ENCODE measurements around the gene FAM25A.
A peak's percentile ranks its signal among the peaks of the same experiment; 100 is the strongest.
"Not testable (repeated sequence)": the region's sequence is repeated elsewhere in the genome, so short reads cannot be mapped to it uniquely, and the experiment has no call there.

FAM25A gene

GRCh38 chr10:87020056-87020455, at the start of gene FAM25A:
Gene FAM25A (plus strand): TSS chr10:87020294. CDS start chr10:87020325, 31 bp downstream.
- DNase-seq (ENCODE audit: low spot score), result not testable (repeated sequence)

DNA sequence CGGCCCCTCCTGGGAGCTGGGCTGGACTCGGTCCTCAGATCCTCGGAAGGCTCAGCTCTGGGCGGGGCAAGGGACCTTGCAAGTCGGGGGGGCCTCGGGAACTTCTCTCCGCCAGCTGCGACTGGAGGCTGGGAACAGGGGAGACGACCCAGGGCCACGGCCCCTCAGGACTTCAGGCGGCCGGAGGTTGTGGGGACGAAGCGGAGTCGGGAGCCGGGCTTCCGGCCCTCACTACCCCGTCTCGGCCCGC, 49.2 kb upstream of the FAM25A start:
- no peak for DNase-seq (ENCODE audit: low spot score)

DNA sequence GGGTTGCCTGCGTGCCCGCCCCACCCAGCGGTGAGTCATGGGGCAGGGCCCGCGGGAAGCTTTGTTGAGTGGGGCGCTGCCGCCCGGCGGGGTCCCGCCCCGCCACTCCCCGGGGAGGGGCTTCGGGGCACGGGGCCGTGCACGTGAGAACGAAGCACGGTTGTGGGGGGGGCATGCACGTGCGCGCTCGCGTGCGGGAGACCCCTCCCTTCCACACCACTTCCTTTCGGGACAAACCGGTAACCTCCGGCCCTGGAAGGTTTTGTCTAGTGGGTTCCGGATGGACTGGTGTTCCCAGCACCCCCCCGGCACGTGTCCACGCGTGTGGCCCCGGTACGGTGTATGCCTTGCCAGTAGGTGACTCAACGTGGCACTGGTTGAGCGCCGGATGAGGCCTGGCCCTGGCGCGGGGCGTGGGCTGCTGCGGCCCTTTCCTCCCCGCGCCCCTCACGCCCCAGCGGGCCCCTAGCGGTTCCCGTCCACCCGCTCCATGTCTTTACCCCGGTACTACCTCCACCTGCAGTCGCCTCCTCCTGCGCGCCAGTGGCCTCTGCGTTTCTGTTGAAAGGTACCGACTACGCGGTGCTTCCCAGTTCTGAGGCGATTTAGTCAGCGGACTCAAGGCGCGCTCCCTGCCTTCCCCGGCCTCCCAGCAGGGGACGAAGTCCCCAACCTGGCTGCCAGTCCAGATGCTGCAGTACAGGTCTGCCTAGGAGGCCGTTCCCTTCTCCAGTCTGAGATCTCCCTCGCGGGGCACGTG, 48.7 kb upstream of the FAM25A start:
- peak; percentile 89 for DNase-seq (ENCODE audit: low spot score)

DNA sequence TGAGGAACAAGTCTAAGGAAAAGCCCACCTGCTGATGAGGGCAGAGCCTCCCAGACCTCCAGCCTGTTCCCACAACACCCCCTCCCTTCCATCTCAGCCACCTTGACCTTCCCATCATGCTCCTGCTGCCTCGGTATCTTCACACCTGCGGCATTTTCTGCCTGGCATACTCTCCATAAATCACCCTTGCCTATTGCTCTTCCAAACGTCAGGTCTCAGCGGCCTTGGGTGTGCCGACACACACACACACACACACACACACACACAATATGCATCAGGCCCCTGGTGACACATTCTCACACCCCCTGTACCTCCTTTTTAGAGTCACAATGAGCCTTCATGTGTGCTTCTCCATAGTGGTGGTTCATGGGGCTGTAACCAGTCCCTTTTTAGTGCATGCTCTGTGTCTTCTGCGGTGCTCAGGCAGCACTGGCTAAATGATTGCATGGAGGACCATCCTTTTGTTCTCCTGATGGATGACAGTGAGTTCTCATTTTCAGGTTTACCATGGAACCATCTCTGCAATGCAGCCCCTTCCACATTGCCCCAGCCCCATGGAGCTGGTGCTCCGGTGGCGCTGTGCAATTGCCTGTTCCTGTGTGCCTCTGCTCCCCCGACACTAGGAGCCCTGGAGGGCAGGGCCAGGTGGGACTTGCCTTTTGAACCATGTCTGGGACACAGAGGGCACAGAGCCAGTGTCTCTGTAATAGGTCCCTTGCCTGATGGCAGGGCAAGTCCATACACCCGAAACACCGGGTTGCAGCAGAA, 47.3 kb upstream of the FAM25A start:
- DNase-seq (ENCODE audit: low spot score), result no peak

GRCh38 chr10:86974484-86974883, 45.6 kb upstream of the FAM25A start:
- no peak for DNase-seq (ENCODE audit: low spot score)

GRCh38 chr10:86976362-86977056, 43.6 kb upstream of the FAM25A start:
- no peak for DNase-seq (ENCODE audit: low spot score)

- DNase-seq (ENCODE audit: low spot score), result not testable (repeated sequence)
Measured at GRCh38 chr10:86978457-86978856, 41.6 kb upstream of the FAM25A start.

DNA sequence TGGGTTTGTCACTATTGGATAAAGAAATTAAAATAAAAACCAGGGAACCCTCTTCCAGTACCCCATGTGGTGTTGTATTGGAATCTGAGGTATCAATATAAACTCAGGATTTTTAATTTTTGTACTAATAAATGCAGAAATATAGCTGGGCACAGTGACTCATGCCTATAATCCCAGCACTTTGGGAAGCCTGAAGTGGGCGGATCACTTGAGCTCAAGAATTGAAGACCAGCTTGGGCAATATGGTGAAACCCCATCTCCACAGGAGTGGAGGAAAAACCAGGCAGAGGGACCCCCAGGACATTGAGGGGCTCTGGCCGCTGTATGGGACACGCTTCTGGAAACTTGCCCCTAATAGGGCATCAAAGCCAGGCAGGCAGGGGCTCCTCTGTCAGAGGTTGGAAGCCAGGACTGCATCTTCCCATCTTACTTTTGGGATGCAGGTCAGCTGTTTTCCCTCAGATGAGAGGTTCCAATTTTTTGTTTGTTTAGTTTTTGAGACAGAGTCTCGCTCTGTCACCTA, 40.7 kb upstream of the FAM25A start:
- DNase-seq (ENCODE audit: low spot score), result no peak

DNA sequence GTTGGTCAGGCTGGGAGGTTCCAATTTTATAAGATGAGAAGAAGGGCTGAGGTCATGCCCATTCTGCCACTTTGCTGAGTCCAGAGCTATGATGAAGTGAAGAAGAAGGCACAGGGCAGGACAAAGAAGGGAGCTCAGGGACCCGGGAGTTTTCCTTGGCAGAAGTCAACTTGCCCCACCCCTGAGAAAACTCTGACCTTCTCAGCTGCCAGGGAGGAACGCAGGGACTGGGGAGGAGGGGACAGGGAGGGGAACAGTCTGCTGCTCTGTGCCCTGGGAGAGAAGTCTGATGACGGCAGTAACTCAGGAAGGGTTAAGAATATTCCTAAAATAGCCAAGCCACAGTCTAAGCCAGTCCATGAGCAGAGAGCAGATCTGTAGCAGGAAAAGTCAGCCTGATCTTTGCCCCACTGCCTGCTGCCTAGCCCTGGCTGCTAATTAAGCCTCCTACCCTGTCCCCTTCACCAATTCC, 40.1 kb upstream of the FAM25A start:
- no peak for DNase-seq (ENCODE audit: low spot score)

DNA sequence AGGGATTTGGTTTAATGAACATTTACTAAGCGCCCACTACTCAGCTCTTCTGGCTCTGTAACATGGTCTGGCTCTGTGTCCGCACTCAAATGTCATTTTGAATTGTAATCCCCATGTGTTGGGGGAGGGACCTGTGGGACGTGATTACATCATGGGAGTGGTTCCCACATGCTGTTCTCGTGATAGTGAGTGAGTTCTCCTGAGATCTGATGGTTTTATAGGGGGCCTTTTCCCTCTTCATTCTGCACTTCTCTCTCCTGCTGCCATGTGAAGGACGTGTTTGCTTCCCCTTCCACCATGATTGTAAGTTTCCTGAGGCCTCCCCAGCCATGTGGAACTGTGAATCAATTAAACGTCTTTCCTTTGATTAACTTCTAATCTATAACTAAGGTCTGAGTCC, 39.1 kb upstream of the FAM25A start:
- not testable (repeated sequence) for DNase-seq (ENCODE audit: low spot score)

GRCh38 chr10:86981716-86982115, 38.4 kb upstream of the FAM25A start:
- no peak for DNase-seq (ENCODE audit: low spot score)

DNA sequence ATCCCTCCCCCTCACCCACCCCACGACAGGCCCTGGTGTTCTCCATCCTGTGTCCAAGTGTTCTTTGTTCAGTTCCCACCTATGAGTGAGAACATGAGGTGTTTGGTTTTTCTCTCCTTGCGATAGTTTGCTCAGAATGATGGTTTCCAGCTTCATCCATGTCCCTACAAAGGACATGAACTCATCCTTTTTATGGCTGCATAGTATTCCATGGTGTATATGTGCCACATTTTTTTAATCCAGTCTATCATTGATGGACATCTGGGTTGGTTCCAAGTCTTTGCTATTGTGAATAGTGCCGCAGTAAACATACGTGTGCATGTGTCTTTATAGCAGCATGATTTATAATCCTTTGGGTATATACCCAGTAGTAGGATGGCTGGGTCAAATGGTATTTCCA, 35.6 kb upstream of the FAM25A start:
- not testable (repeated sequence) for DNase-seq (ENCODE audit: low spot score)

- DNase-seq (ENCODE audit: low spot score), result no peak
Measured at GRCh38 chr10:86988520-86988919, 31.6 kb upstream of the FAM25A start.

GRCh38 chr10:86991362-86991761, 28.7 kb upstream of the FAM25A start:
- not testable (repeated sequence) for DNase-seq (ENCODE audit: low spot score)

DNA sequence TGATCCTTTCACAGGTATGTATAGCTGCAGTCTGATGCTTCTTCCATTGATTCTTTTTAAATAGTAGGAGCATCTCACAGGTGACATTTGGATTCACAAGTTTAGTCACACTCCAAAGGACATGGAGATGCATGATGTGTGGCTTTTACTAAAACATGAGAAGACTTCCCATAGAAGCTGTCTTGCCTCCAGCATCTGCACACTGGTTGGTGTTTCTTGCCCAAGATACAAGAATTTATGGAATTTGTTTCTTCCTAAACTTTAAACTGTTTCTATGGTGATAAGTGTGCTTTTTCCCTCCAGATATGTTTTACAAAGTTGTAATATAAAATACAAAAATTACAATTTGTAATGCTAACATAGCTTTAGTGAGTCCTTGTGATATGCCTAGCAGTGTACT, 27.6 kb upstream of the FAM25A start:
- DNase-seq (ENCODE audit: low spot score), result no peak

DNA sequence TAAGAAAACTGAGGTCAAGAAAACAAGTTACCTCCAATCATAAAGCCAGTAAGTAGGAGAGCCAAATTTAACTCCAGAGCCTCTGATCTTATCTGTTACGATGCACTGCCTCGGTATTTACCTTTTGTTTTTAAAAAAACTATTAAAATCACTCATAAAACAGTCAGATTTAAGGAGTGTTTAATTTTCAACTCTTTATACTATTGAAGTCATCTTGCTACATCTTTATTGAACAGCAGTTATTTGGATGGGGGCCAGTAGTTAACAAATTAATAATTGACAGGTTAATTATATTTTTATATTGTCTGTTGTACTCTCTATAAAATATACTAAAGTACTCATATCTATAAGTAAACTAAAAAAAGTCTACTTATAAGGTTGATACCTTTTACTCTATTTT, 27.2 kb upstream of the FAM25A start:
- no peak for DNase-seq (ENCODE audit: low spot score)

GRCh38 chr10:86999802-87000403, 20.2 kb upstream of the FAM25A start:
- not testable (repeated sequence) for DNase-seq (ENCODE audit: low spot score)

- DNase-seq (ENCODE audit: low spot score), result no peak
Measured at GRCh38 chr10:87000491-87000890, 19.6 kb upstream of the FAM25A start.

DNA sequence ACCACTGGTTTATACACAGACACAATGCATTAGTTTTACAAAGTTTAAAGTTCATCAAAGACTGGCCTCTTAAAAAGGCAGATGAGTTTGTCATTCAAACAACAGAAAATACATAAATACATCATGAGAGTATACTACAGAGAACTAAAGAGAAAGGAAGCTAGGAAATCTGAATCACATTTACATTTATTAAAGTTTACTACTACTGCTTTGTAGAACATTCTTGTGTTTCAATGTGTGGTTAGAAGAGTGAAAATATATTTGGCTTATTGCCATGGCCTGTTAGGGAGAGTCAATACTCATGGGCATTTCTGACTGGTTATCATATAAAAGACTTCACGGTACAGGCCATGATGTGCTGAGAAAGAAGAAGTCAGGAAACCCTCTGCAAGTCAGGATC, 13.0 kb upstream of the FAM25A start:
- not testable (repeated sequence) for DNase-seq (ENCODE audit: low spot score)

- DNase-seq (ENCODE audit: low spot score), result not testable (repeated sequence)
Measured at GRCh38 chr10:87007674-87008073, 12.4 kb upstream of the FAM25A start.

- DNase-seq (ENCODE audit: low spot score), result not testable (repeated sequence)
Measured at GRCh38 chr10:87008303-87008702, 11.8 kb upstream of the FAM25A start.

- DNase-seq (ENCODE audit: low spot score), result not testable (repeated sequence)
Measured at GRCh38 chr10:87009134-87009696, 10.9 kb upstream of the FAM25A start.

Data from CD4-positive, alpha-beta T cell treated with Interleukin-6 at 100 ng/mL for 8 hours (primary cell).